K562 (cell line): ENCODE measurements around the gene DNM1. TPM values are rescaled to one million over a fixed set of nuclear protein-coding genes. Genes with fewer than 3 reads are reported as not detected.

Source experiments
- HDAC1 ChIP-seq, 2 experiments: fragments of 450-650 bp; IDR thresholded peaks; 2 replicates each; pipeline ENCODE4 v1.6.1; 2016 to 2017; ENCODE audit warnings: inconsistent platforms in 1 of 2, mild to moderate bottlenecking in 1 of 2, moderate library complexity in 1 of 2
- KAT8 ChIP-seq: fragments of 450-650 bp; IDR thresholded peaks from 2 replicates; pipeline ENCODE4 v1.6.1; 2016; ENCODE audit warnings: low read depth, mild to moderate bottlenecking
- PTBP1 ChIP-seq: fragments of 200-400 bp; formaldehyde crosslinking; IDR thresholded peaks from 2 replicates; pipeline ENCODE4 v1.6.1; 2017; ENCODE audit warnings: low read depth, low read length
- RBBP5 ChIP-seq: fragments of 200-600 bp; sonication (generic); IDR thresholded peaks from 2 replicates; pipeline ENCODE4 v1.6.1; 2012; ENCODE audit warnings: borderline replicate concordance, mild to moderate bottlenecking, low read length, control low read depth, inconsistent platforms; ENCODE audit not compliant: insufficient read depth, poor library complexity, severe bottlenecking
- RFX7 ChIP-seq: fragments of 250-450 bp; sonication (Bioruptor Pico); IDR thresholded peaks from 2 replicates; pipeline ENCODE4 v1.5.1; 2021; ENCODE audit warnings: mild to moderate bottlenecking
- SREBF2 ChIP-seq: sonication (generic); formaldehyde crosslinking; IDR thresholded peaks from 2 replicates; pipeline ENCODE4 v1.4.0; 2020; ENCODE audit warnings: mild to moderate bottlenecking, missing genetic modification reagents
- TARDBP ChIP-seq: fragments of 450-650 bp; IDR thresholded peaks from 2 replicates; pipeline ENCODE4 v1.6.1; 2016
- ZNF12 ChIP-seq: sonication (generic); formaldehyde crosslinking; IDR thresholded peaks from 2 replicates; pipeline ENCODE4 v1.4.0; 2020; ENCODE audit warnings: mild to moderate bottlenecking, missing genetic modification reagents
- ZNF584 ChIP-seq: fragments of 200-800 bp; sonication (Bioruptor generic); IDR thresholded peaks from 2 replicates; pipeline ENCODE4 v1.6.1; 2016; ENCODE audit warnings: low read depth, mild to moderate bottlenecking, missing genetic modification characterization, missing compliant biosample characterization
- ZNF655 ChIP-seq: fragments of 250-450 bp; sonication (Bioruptor Pico); IDR thresholded peaks from 2 replicates; pipeline ENCODE4 v1.5.0; 2021
- polyA plus RNA-seq, 8 experiments: library from polyadenylated mRNA; depleted of rRNA in 4 of 8; stranded (reverse) in 5 of 8; unstranded in 3 of 8; fragments of >200 nt; fragmentation: Nextera tagmentation in 2 of 8; fragmentation: Illumina TruSeq in 1 of 8; extraction: Ambion mirVana in 2 of 8; extraction: Trizol in 1 of 8; gene quantifications; 2 replicates each; pipeline versions ENCODE4 v1.2.1 to v1.2.3, GENCODE V29; 2011 to 2014; ENCODE audit warnings: inconsistent platforms in 1 of 8, missing spikeins in 1 of 8
- total RNA-seq, 7 experiments: library from RNA; depleted of rRNA in 6 of 7; stranded (reverse); fragments of >200 nt in 6 of 7; fragmentation: Illumina TruSeq in 2 of 7; extraction: Trizol in 2 of 7; gene quantifications; 2 replicates each; pipeline versions ENCODE4 v1.2.1 to v1.2.3, GENCODE V29; 2011 to 2021; ENCODE audit warnings: low replicate concordance in 1 of 7
- TF ChIP-seq, protein P1 (sequence below): fragments of 450-650 bp; IDR thresholded peaks from 2 replicates; pipeline ENCODE4 v1.6.1; 2016; ENCODE audit warnings: mild to moderate bottlenecking, moderate library complexity
- TF ChIP-seq, protein P2 (sequence below): sonication (generic); formaldehyde crosslinking; IDR thresholded peaks from 2 replicates; pipeline ENCODE4 v1.8.0; 2022; ENCODE audit warnings: missing genetic modification reagents, mild to moderate bottlenecking, moderate library complexity, borderline replicate concordance

DNM1 gene
- total and polyA plus RNA-seq, 9 of the 15 experiments (the other 6 are each of a cell fraction or from before 2014, with no cell fraction given): 0.39 to 23.1 (median 9.1) TPM

- TF ChIP-seq, protein P1, sequence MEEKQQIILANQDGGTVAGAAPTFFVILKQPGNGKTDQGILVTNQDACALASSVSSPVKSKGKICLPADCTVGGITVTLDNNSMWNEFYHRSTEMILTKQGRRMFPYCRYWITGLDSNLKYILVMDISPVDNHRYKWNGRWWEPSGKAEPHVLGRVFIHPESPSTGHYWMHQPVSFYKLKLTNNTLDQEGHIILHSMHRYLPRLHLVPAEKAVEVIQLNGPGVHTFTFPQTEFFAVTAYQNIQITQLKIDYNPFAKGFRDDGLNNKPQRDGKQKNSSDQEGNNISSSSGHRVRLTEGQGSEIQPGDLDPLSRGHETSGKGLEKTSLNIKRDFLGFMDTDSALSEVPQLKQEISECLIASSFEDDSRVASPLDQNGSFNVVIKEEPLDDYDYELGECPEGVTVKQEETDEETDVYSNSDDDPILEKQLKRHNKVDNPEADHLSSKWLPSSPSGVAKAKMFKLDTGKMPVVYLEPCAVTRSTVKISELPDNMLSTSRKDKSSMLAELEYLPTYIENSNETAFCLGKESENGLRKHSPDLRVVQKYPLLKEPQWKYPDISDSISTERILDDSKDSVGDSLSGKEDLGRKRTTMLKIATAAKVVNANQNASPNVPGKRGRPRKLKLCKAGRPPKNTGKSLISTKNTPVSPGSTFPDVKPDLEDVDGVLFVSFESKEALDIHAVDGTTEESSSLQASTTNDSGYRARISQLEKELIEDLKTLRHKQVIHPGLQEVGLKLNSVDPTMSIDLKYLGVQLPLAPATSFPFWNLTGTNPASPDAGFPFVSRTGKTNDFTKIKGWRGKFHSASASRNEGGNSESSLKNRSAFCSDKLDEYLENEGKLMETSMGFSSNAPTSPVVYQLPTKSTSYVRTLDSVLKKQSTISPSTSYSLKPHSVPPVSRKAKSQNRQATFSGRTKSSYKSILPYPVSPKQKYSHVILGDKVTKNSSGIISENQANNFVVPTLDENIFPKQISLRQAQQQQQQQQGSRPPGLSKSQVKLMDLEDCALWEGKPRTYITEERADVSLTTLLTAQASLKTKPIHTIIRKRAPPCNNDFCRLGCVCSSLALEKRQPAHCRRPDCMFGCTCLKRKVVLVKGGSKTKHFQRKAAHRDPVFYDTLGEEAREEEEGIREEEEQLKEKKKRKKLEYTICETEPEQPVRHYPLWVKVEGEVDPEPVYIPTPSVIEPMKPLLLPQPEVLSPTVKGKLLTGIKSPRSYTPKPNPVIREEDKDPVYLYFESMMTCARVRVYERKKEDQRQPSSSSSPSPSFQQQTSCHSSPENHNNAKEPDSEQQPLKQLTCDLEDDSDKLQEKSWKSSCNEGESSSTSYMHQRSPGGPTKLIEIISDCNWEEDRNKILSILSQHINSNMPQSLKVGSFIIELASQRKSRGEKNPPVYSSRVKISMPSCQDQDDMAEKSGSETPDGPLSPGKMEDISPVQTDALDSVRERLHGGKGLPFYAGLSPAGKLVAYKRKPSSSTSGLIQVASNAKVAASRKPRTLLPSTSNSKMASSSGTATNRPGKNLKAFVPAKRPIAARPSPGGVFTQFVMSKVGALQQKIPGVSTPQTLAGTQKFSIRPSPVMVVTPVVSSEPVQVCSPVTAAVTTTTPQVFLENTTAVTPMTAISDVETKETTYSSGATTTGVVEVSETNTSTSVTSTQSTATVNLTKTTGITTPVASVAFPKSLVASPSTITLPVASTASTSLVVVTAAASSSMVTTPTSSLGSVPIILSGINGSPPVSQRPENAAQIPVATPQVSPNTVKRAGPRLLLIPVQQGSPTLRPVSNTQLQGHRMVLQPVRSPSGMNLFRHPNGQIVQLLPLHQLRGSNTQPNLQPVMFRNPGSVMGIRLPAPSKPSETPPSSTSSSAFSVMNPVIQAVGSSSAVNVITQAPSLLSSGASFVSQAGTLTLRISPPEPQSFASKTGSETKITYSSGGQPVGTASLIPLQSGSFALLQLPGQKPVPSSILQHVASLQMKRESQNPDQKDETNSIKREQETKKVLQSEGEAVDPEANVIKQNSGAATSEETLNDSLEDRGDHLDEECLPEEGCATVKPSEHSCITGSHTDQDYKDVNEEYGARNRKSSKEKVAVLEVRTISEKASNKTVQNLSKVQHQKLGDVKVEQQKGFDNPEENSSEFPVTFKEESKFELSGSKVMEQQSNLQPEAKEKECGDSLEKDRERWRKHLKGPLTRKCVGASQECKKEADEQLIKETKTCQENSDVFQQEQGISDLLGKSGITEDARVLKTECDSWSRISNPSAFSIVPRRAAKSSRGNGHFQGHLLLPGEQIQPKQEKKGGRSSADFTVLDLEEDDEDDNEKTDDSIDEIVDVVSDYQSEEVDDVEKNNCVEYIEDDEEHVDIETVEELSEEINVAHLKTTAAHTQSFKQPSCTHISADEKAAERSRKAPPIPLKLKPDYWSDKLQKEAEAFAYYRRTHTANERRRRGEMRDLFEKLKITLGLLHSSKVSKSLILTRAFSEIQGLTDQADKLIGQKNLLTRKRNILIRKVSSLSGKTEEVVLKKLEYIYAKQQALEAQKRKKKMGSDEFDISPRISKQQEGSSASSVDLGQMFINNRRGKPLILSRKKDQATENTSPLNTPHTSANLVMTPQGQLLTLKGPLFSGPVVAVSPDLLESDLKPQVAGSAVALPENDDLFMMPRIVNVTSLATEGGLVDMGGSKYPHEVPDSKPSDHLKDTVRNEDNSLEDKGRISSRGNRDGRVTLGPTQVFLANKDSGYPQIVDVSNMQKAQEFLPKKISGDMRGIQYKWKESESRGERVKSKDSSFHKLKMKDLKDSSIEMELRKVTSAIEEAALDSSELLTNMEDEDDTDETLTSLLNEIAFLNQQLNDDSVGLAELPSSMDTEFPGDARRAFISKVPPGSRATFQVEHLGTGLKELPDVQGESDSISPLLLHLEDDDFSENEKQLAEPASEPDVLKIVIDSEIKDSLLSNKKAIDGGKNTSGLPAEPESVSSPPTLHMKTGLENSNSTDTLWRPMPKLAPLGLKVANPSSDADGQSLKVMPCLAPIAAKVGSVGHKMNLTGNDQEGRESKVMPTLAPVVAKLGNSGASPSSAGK: no peak
- no peak for TF ChIP-seq ZNF12
- no peak for TF ChIP-seq TARDBP
- no peak for TF ChIP-seq ZNF655 (CRISPR knock-in tag)
- TF ChIP-seq KAT8: no peak
- no peak for TF ChIP-seq SREBF2
- TF ChIP-seq RFX7 (CRISPR knock-in tag): no peak
- TF ChIP-seq, protein P2, sequence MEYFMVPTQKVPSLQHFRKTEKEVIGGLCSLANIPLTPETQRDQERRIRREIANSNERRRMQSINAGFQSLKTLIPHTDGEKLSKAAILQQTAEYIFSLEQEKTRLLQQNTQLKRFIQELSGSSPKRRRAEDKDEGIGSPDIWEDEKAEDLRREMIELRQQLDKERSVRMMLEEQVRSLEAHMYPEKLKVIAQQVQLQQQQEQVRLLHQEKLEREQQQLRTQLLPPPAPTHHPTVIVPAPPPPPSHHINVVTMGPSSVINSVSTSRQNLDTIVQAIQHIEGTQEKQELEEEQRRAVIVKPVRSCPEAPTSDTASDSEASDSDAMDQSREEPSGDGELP (CRISPR knock-in tag): no peak
- TF ChIP-seq ZNF584 (CRISPR knock-in tag): no peak
- no peak for TF ChIP-seq HDAC1 (IDR thresholded peaks at IDR 0.05)
- peak; percentile 15 for TF ChIP-seq RBBP5
- TF ChIP-seq PTBP1: peak; percentile 82
Observed at GRCh38 chr9:128296340-128297220, 93.4 kb downstream of the DNM1 start (continued).
